Right lobe of liver (tissue), 6 donors: ENCODE measurements around the gene COL6A1. TPM values are rescaled to one million over a fixed set of nuclear protein-coding genes. Genes with fewer than 3 reads are reported as not detected.

Experiments
- ATAC-seq, 4 donors: fragments of 200-7000 bp; cut with Tn5 transposase; one replicate each; pipeline ENCODE4 v1.9.1; 2020; ENCODE audit warnings: mild to moderate bottlenecking in 4 of 4, moderate library complexity in 4 of 4
- DNase-seq, 3 donors: peaks; one replicate each; pipeline ENCODE4 v3.0.0-alpha.2; 2020
- H3K27ac ChIP-seq, 3 donors: fragments of 200-600 bp; one replicate each; pipeline ENCODE4 v1.8.0; 2022
- H3K27me3 ChIP-seq, 2 donors: fragments of 200-600 bp; one replicate each; pipeline ENCODE4 v1.8.0; 2022
- H3K36me3 ChIP-seq, 4 donors: fragments of 200-600 bp; sonication (generic) in 1 of 4; one replicate each; pipeline versions ENCODE4 v1.5.1 to v1.8.0; 2017 to 2022; ENCODE audit warnings: control low read depth in 1 of 4
- H3K4me1 ChIP-seq, 4 donors: fragments of 200-600 bp; sonication (generic) in 1 of 4; one replicate each; pipeline versions ENCODE4 v1.5.1 to v1.8.0; 2017 to 2022; ENCODE audit warnings: control low read depth in 1 of 4
- H3K4me3 ChIP-seq, 3 donors: fragments of 200-600 bp; one replicate each; pipeline ENCODE4 v1.8.0; 2022
- H3K9me3 ChIP-seq, 4 donors: fragments of 200-600 bp; sonication (generic) in 1 of 4; one replicate each; pipeline versions ENCODE4 v1.5.1 to v1.8.0; 2017 to 2022; ENCODE audit warnings: control low read depth in 1 of 4
- CTCF ChIP-seq, 4 donors: fragments of 200-600 bp in 3 of 4; fragments of 450-650 bp in 1 of 4; IDR thresholded peaks; one replicate each; pipeline versions ENCODE4 v1.5.1 to v1.8.0; 2016 to 2022; ENCODE audit warnings: antibody characterized with exemption in 4 of 4, mild to moderate bottlenecking in 2 of 4
- POLR2A ChIP-seq: fragments of 450-650 bp; IDR thresholded peaks from one replicate; pipeline ENCODE4 v1.6.1; 2017; ENCODE audit warnings: antibody characterized with exemption, mild to moderate bottlenecking
- WGBS: methylation state at CpG from one replicate; pipeline ENCODE4 v1.1.6; 2018; ENCODE audit warnings: low coverage, low lambda C conversion rate; ENCODE audit not compliant: insufficient coverage; ENCODE audit errors: missing lambda C conversion rate; 5-methylcytosine and 5-hydroxymethylcytosine counted together
- intact Hi-C, 2 donors: fragments of 100-400 bp; cut with DNase I; formaldehyde crosslinking; loops; one replicate each; pipeline versions ENCODE4 v1.11.2 to v1.14.1; 2022
- total RNA-seq, 6 experiments: library from RNA; depleted of rRNA in 2 of 6; stranded (reverse); fragments of >200 nt in 2 of 6; fragmentation: NEBNext Ultra II Directional in 3 of 6; extraction: Animal tissue kit (Norgen Biotek cat#: 25700) in 3 of 6; gene quantifications; one replicate each; pipeline versions ENCODE4 v1.1.0 to v1.2.4, GENCODE V29; 2016 to 2023
- donor health status: DM: no; HTN: yes; CAD: no.
- donor health status: DM: no; HTN: no; CAD: no.
- donor health status: DM: no; HTN: no; CAD: no.
- donor health status: DM: no; HTN: yes; CAD: no.
- donor health status: DM: no; HTN: yes; CAD: no.

COL6A1 gene
- total RNA-seq, 6 experiments from 2014 or later, result 28.2 to 79.9 (median 51.1) TPM

- intact Hi-C loops, result no loop called here
- no peak for TF ChIP-seq CTCF (IDR thresholded peaks at IDR 0.05)
- TF ChIP-seq POLR2A, result no peak
These were observed 70.5 kb downstream of the COL6A1 start for GRCh38 chr21:46051821-46052675.

GRCh38 chr21:46052703-46053651 lies 71.4 kb downstream of the COL6A1 start:
- peak in 1 of 3 donors; percentile 25 for DNase-seq
- 66% methylated on average over 20 of the region's 31 CpGs for WGBS
- H3K27ac ChIP-seq, result no peak overlapping the region

More at GRCh38 chr21:46051821-46052675, 70.5 kb downstream of the COL6A1 start:
- Histone ChIP-seq H3K36me3 (no peaks in the 10 kb centered on the region), H3K27ac (no peak overlapping the region), H3K27me3 (no peaks in the 10 kb centered on the region), H3K4me1 (no peaks in the 10 kb centered on the region), H3K9me3 (no peaks in the 10 kb centered on the region), H3K4me3 (no peak overlapping the region)
- WGBS, result 79% methylated on average over 17 of the region's 33 CpGs
- ATAC-seq, result no peak
- DNase-seq, result peak in 1 of 3 donors; percentile 31

GRCh38 chr21:46054031-46054430 lies 72.5 kb downstream of the COL6A1 start:
- no peak overlapping the region for H3K4me3 ChIP-seq
- no peaks in the 10 kb centered on the region for H3K9me3 ChIP-seq
- TF ChIP-seq CTCF (IDR thresholded peaks at IDR 0.05) (no peak), POLR2A (no peak)
- no peak overlapping the region for H3K27ac ChIP-seq
- intact Hi-C loops, result no loop called here
- no peaks in the 10 kb centered on the region for H3K36me3 ChIP-seq
- H3K27me3 ChIP-seq, result no peaks in the 10 kb centered on the region
- ATAC-seq (no peak), DNase-seq (no peak)
- H3K4me1 ChIP-seq, result no peaks in the 10 kb centered on the region
- 84% methylated on average over 8 of the region's 10 CpGs for WGBS

More at GRCh38 chr21:46052703-46053651, 71.4 kb downstream of the COL6A1 start:
- Histone ChIP-seq H3K9me3 (no peaks in the 10 kb centered on the region), H3K27me3 (no peaks in the 10 kb centered on the region), H3K4me3 (no peak overlapping the region), H3K4me1 (no peaks in the 10 kb centered on the region), H3K36me3 (no peaks in the 10 kb centered on the region)
- TF ChIP-seq CTCF (IDR thresholded peaks at IDR 0.05), result no peak
- TF ChIP-seq POLR2A, result no peak
- no peak for ATAC-seq
- intact Hi-C loops, result no loop called here

- Histone ChIP-seq H3K27ac (no peak overlapping the region), H3K36me3 (no peaks in the 10 kb centered on the region), H3K4me1 (no peaks in the 10 kb centered on the region), H3K4me3 (no peak overlapping the region), H3K27me3 (no peaks in the 10 kb centered on the region), H3K9me3 (no peaks in the 10 kb centered on the region)
- TF ChIP-seq POLR2A, result no peak
- DNase-seq (peak in 2 of 3 donors; percentile 41 to 48), ATAC-seq (peak in 1 of 4 donors; percentile 33)
- WGBS, result 50% methylated on average over 7 of the region's 12 CpGs
- intact Hi-C loops, result no loop called here
These were observed 72.9 kb downstream of the COL6A1 start for GRCh38 chr21:46054451-46054881.

Other genes with a start within 250 kb of the COL6A1 start
- gene COL6A2, start 116.3 kb downstream of the COL6A1 start, total RNA-seq, result 10 to 100 TPM; 17.3 to 81.7 (median 38.4) TPM
- 100 to 1,000 TPM; 141 to 668 (median 417) TPM for gene FTCD, start 173.8 kb downstream of the COL6A1 start, total RNA-seq
- 1 to 10 TPM in 1 of 6 experiments, under 1 TPM in 3, not detected in 2; 0.31 to 1.7 (median 0.51) TPM for gene SPATC1L, start 202.7 kb downstream of the COL6A1 start, total RNA-seq
- 100 to 1,000 TPM in 1 of 6 experiments, 10 to 100 TPM in 5; 37.0 to 103 (median 59.6) TPM for gene LSS, start 247.0 kb downstream of the COL6A1 start, total RNA-seq